ENCODE results near the gene ALCAM.

The ALCAM gene

GRCh38 chr3:105459566-105460290, 93.0 kb downstream of the ALCAM start:
- TF ChIP-seq Cebpa-rat (IDR thresholded peaks at IDR 0.05) = no peak
- Histone ChIP-seq H3K4me2 (no peak overlapping the region), H3K36me3 (peaks cover 0 to 3% (median 0%) of the 10 kb centered on the region in 11 experiments; a peak in 1 of 22 replicates), H3K4me1 (peaks cover 0 to 10% (median 0%) of the 10 kb centered on the region in 10 experiments; a peak in 1 of 20 replicates), H3K9ac (no peak overlapping the region), H3K9me3 (replicated peaks in 1 of 11) (peaks cover 0 to 2% (median 0%) of the 10 kb centered on the region in 11 experiments; a peak in 2 of 22 replicates), H3K27ac (no peak overlapping the region), H3K27me3 (no peaks in the 10 kb centered on the region), H3K4me3 (no peak overlapping the region), H4K20me1 (peaks cover 0 to 96% (median 0%) of the 10 kb centered on the region in 11 experiments; a peak in 7 of 22 replicates)

GRCh38 chr3:105463620-105464019, 96.9 kb downstream of the ALCAM start:
- Histone ChIP-seq H3K4me3 (no peak overlapping the region), H3K27ac (no peak overlapping the region), H4K20me1 (peaks cover 0 to 97% (median 0%) of the 10 kb centered on the region in 11 experiments; a peak in 7 of 22 replicates), H3K36me3 (no peaks in the 10 kb centered on the region), H3K9ac (no peak overlapping the region), H3K4me1 (peaks cover 0 to 10% (median 0%) of the 10 kb centered on the region in 10 experiments; a peak in 1 of 20 replicates), H3K27me3 (no peaks in the 10 kb centered on the region), H3K9me3 (replicated peaks in 1 of 11) (no peaks in the 10 kb centered on the region), H3K4me2 (no peak overlapping the region)
- no peak for TF ChIP-seq Cebpa-rat (IDR thresholded peaks at IDR 0.05)

- no peak overlapping the region for H3K4me2 ChIP-seq
Observed at GRCh38 chr3:105465251-105465853, 98.6 kb downstream of the ALCAM start.

GRCh38 chr3:105466072-105466471, 99.4 kb downstream of the ALCAM start:
- no peak for TF ChIP-seq Cebpa-rat (IDR thresholded peaks at IDR 0.05)
- peaks cover 0 to 97% (median 0%) of the 10 kb centered on the region in 11 experiments; a peak in 6 of 22 replicates for H4K20me1 ChIP-seq
- no peak overlapping the region for H3K4me3 ChIP-seq
- H3K4me1 ChIP-seq = no peaks in the 10 kb centered on the region
- H3K27ac ChIP-seq = no peak overlapping the region
- no peaks in the 10 kb centered on the region for H3K9me3 ChIP-seq (replicated peaks in 1 of 11)
- no peak overlapping the region for H3K4me2 ChIP-seq
- H3K9ac ChIP-seq = no peak overlapping the region
- H3K36me3 ChIP-seq = no peaks in the 10 kb centered on the region
- H3K27me3 ChIP-seq = no peaks in the 10 kb centered on the region

More at GRCh38 chr3:105465251-105465853, 98.6 kb downstream of the ALCAM start:
- H3K4me1 ChIP-seq = no peaks in the 10 kb centered on the region
- TF ChIP-seq Cebpa-rat (IDR thresholded peaks at IDR 0.05) = no peak
- H3K27me3 ChIP-seq = no peaks in the 10 kb centered on the region
- H3K9ac ChIP-seq = no peak overlapping the region
- H3K4me3 ChIP-seq = no peak overlapping the region
- peaks cover 0 to 96% (median 0%) of the 10 kb centered on the region in 11 experiments; a peak in 6 of 22 replicates for H4K20me1 ChIP-seq
- H3K27ac ChIP-seq = no peak overlapping the region
- H3K9me3 ChIP-seq (replicated peaks in 1 of 11) = no peaks in the 10 kb centered on the region
- H3K36me3 ChIP-seq = no peaks in the 10 kb centered on the region

GRCh38 chr3:105466495-105467404, 100.0 kb downstream of the ALCAM start:
- no peaks in the 10 kb centered on the region for H3K36me3 ChIP-seq
- no peak overlapping the region for H3K9ac ChIP-seq
- peaks cover 0 to 97% (median 0%) of the 10 kb centered on the region in 11 experiments; a peak in 6 of 22 replicates for H4K20me1 ChIP-seq
- H3K27ac ChIP-seq = no peak overlapping the region
- H3K4me2 ChIP-seq = no peak overlapping the region
- no peak for TF ChIP-seq Cebpa-rat (IDR thresholded peaks at IDR 0.05)
- no peaks in the 10 kb centered on the region for H3K9me3 ChIP-seq (replicated peaks in 1 of 11)
- no peaks in the 10 kb centered on the region for H3K27me3 ChIP-seq
- H3K4me3 ChIP-seq = no peak overlapping the region
- no peaks in the 10 kb centered on the region for H3K4me1 ChIP-seq

- Histone ChIP-seq H3K4me1 (no peaks in the 10 kb centered on the region), H4K20me1 (peaks cover 0 to 90% (median 0%) of the 10 kb centered on the region in 11 experiments; a peak in 6 of 22 replicates), H3K4me2 (no peak overlapping the region), H3K9ac (no peak overlapping the region), H3K36me3 (peaks cover 0 to 3% (median 0%) of the 10 kb centered on the region in 11 experiments; a peak in 1 of 22 replicates), H3K27me3 (no peaks in the 10 kb centered on the region), H3K9me3 (replicated peaks in 1 of 11) (peaks cover 0 to 3% (median 0%) of the 10 kb centered on the region in 11 experiments; a peak in 4 of 22 replicates), H3K4me3 (no peak overlapping the region), H3K27ac (no peak overlapping the region)
- TF ChIP-seq Cebpa-rat (IDR thresholded peaks at IDR 0.05) = no peak
Observed at GRCh38 chr3:105470851-105471250, 104.1 kb downstream of the ALCAM start.

- H4K20me1 ChIP-seq = peaks cover 0 to 80% (median 0%) of the 10 kb centered on the region in 11 experiments; a peak in 6 of 22 replicates
- H3K36me3 ChIP-seq = peaks cover 0 to 5% (median 0%) of the 10 kb centered on the region in 11 experiments; a peak in 2 of 22 replicates
Observed at GRCh38 chr3:105473521-105474223, 107.0 kb downstream of the ALCAM start.

GRCh38 chr3:105480768-105481167, 114.1 kb downstream of the ALCAM start:
- H3K27me3 ChIP-seq = no peaks in the 10 kb centered on the region
- H4K20me1 ChIP-seq = peaks cover 0 to 59% (median 0%) of the 10 kb centered on the region in 11 experiments; a peak in 3 of 22 replicates
- H3K9me3 ChIP-seq (replicated peaks in 1 of 11) = peaks cover 5 to 26% (median 12%) of the 10 kb centered on the region in 11 experiments; a peak in 18 of 22 replicates
- peaks cover 0 to 3% (median 0%) of the 10 kb centered on the region in 11 experiments; a peak in 1 of 22 replicates for H3K36me3 ChIP-seq
- H3K4me2 ChIP-seq = no peak overlapping the region
- no peak overlapping the region for H3K9ac ChIP-seq
- no peak for TF ChIP-seq Cebpa-rat (IDR thresholded peaks at IDR 0.05)
- H3K4me1 ChIP-seq = no peaks in the 10 kb centered on the region
- no peak overlapping the region for H3K27ac ChIP-seq
- no peak overlapping the region for H3K4me3 ChIP-seq

More at GRCh38 chr3:105473521-105474223, 107.0 kb downstream of the ALCAM start:
- peaks cover 6 to 28% (median 12%) of the 10 kb centered on the region in 11 experiments; a peak in 18 of 22 replicates for H3K9me3 ChIP-seq (replicated peaks in 1 of 11)
- H3K27me3 ChIP-seq = no peaks in the 10 kb centered on the region
- no peaks in the 10 kb centered on the region for H3K4me1 ChIP-seq
- H3K4me2 ChIP-seq = no peak overlapping the region
- H3K4me3 ChIP-seq = no peak overlapping the region
- no peak for TF ChIP-seq Cebpa-rat (IDR thresholded peaks at IDR 0.05)
- no peak overlapping the region for H3K27ac ChIP-seq
- no peak overlapping the region for H3K9ac ChIP-seq
